IMR-90 (cell line): ENCODE measurements around the gene PIP5K1C. TPM values are rescaled to one million over a fixed set of nuclear protein-coding genes. Genes with fewer than 3 reads are reported as not detected.

Experiments used
- ATAC-seq: fragments of 200-7000 bp; cut with Tn5 transposase; 2 replicates; pipeline ENCODE4 v1.9.1; 2020; ENCODE audit warnings: low read depth, mild to moderate bottlenecking, moderate library complexity
- BruUV-seq: library from RNA; stranded (reverse); fragments of 400-500 nt; replicated peaks from 2 replicates; lab custom pipeline; 2021; lab: Mats Ljungman, UMichigan
- CTCF ChIA-PET: fragments of 300-600 bp; formaldehyde crosslinking; extraction: SDS; loops from one replicate; lab custom pipeline; 2021; ENCODE audit warnings: antibody characterized with exemption; lab: Yijun Ruan, JAX
- POLR2A ChIA-PET: fragments of 300-600 bp; sonication (Branson Sonifier 250); formaldehyde crosslinking; loops from one replicate; lab custom pipeline; 2022; ENCODE audit warnings: antibody characterized with exemption; ENCODE audit not compliant: unreplicated experiment; lab: Charles Lee
- DNase-seq: peaks from one replicate; pipeline ENCODE4 v3.0.0; 2013
- H2AFZ ChIP-seq: replicated peaks from 2 replicates; pipeline ENCODE3; 2013; ENCODE audit warnings: low read length, mild to moderate bottlenecking; ENCODE audit not compliant: poor library complexity
- H2AK5ac ChIP-seq: 2 replicates; pipeline ENCODE4 v1.6.1; 2013; ENCODE audit warnings: low read depth, low read length, inconsistent platforms
- H2AK9ac ChIP-seq: replicated peaks from 2 replicates; pipeline ENCODE3; 2013; ENCODE audit warnings: mild to moderate bottlenecking, low read depth, low read length, moderate library complexity; ENCODE audit not compliant: poor library complexity
- H2BK120ac ChIP-seq: 2 replicates; pipeline ENCODE4 v1.6.1; 2013; ENCODE audit warnings: low read depth, low read length, inconsistent platforms
- H2BK15ac ChIP-seq: 3 replicates; pipeline ENCODE4 v1.6.1; 2013; ENCODE audit warnings: low read depth, low read length, inconsistent platforms
- H2BK20ac ChIP-seq: 2 replicates; pipeline ENCODE4 v1.6.1; 2013; ENCODE audit warnings: low read depth, mild to moderate bottlenecking, inconsistent platforms, low read length, moderate library complexity
- H2BK5ac ChIP-seq: 2 replicates; pipeline ENCODE4 v1.6.1; 2013; ENCODE audit warnings: mild to moderate bottlenecking, low read depth, low read length, inconsistent platforms; ENCODE audit not compliant: poor library complexity, severe bottlenecking
- H3K14ac ChIP-seq: replicated peaks from 2 replicates; pipeline ENCODE4 v1.6.1; 2013; ENCODE audit warnings: low read depth, low read length, inconsistent platforms
- H3K18ac ChIP-seq: 2 replicates; pipeline ENCODE4 v1.6.1; 2013; ENCODE audit warnings: low read depth, low read length, control low read depth
- H3K23ac ChIP-seq: 2 replicates; pipeline ENCODE4 v1.6.1; 2013; ENCODE audit warnings: low read depth, low read length, inconsistent platforms
- H3K27ac ChIP-seq: 2 replicates; pipeline ENCODE4 v1.5.1; 2013; ENCODE audit warnings: mild to moderate bottlenecking, control low read depth, low read length; ENCODE audit not compliant: insufficient read depth
- H3K27me3 ChIP-seq: 2 replicates; pipeline ENCODE4 v1.6.1; 2013; ENCODE audit warnings: low read length; ENCODE audit not compliant: control insufficient read depth, insufficient read depth
- H3K36me3 ChIP-seq: 2 replicates; pipeline ENCODE4 v1.6.1; 2013; ENCODE audit warnings: low read length, mixed read lengths; ENCODE audit not compliant: control insufficient read depth, insufficient read depth
- H3K4ac ChIP-seq: 2 replicates; pipeline ENCODE4 v1.6.1; 2013; ENCODE audit warnings: low read depth, low read length, inconsistent platforms
- H3K4me1 ChIP-seq: 2 replicates; pipeline ENCODE4 v1.6.1; 2013; ENCODE audit warnings: low read length, mixed read lengths; ENCODE audit not compliant: control insufficient read depth, insufficient read depth
- H3K4me2 ChIP-seq: 2 replicates; pipeline ENCODE4 v1.6.1; 2013; ENCODE audit warnings: low read depth, mild to moderate bottlenecking, control low read depth, low read length, moderate library complexity
- H3K4me3 ChIP-seq: 2 replicates; pipeline ENCODE4 v1.5.1; 2013; ENCODE audit warnings: low read depth, mild to moderate bottlenecking, control low read depth, low read length, moderate library complexity; ENCODE audit not compliant: insufficient read depth
- H3K56ac ChIP-seq: 2 replicates; pipeline ENCODE4 v1.6.1; 2013; ENCODE audit warnings: low read length, inconsistent platforms; ENCODE audit not compliant: insufficient read depth; ENCODE audit errors: extremely low read depth
- H3K79me1 ChIP-seq, 2 experiments: 2 replicates each; pipeline ENCODE4 v1.6.1; 2013; ENCODE audit warnings: low read length in 2 of 2, inconsistent platforms in 1 of 2, low read depth in 1 of 2
- H3K9ac ChIP-seq: 2 replicates; pipeline ENCODE4 v1.6.1; 2013; ENCODE audit warnings: low read depth, low read length, control low read depth
- H3K9me1 ChIP-seq: 2 replicates; pipeline ENCODE4 v1.6.1; 2013; ENCODE audit warnings: low read length, inconsistent platforms; ENCODE audit not compliant: insufficient read depth
- H3K9me3 ChIP-seq: 2 replicates; pipeline ENCODE4 v1.6.1; 2013; ENCODE audit warnings: low read length; ENCODE audit not compliant: control insufficient read depth, insufficient read depth
- H4K20me1 ChIP-seq: 2 replicates; pipeline ENCODE4 v1.6.1; 2013; ENCODE audit warnings: low read length, inconsistent platforms; ENCODE audit not compliant: insufficient read depth
- H4K5ac ChIP-seq: 2 replicates; pipeline ENCODE4 v1.6.1; 2013; ENCODE audit warnings: mild to moderate bottlenecking, low read depth, low read length, control low read depth
- H4K8ac ChIP-seq, 2 experiments: 2 replicates each; pipeline ENCODE4 v1.6.1; 2013; ENCODE audit warnings: low read depth in 2 of 2, low read length in 2 of 2, control low read depth in 1 of 2, inconsistent platforms in 1 of 2
- H4K91ac ChIP-seq: 2 replicates; pipeline ENCODE4 v1.6.1; 2013; ENCODE audit warnings: low read depth, low read length, inconsistent platforms; ENCODE audit not compliant: insufficient read depth
- CHD1 ChIP-seq: IDR thresholded peaks from 2 replicates; pipeline ENCODE4 v1.6.1; 2012; ENCODE audit warnings: low read depth, low read length, improper control_type of control experiment
- FOS ChIP-seq: fragments of 150-350 bp; IDR thresholded peaks from 2 replicates; pipeline ENCODE4 v1.6.1; 2016; ENCODE audit warnings: low read depth, low read length
- WGBS, 2 experiments: methylation state at CpG; one replicate each; pipeline versions ENCODE4 v1.1.5 to v1.1.7; 2013; ENCODE audit warnings: missing lambda C conversion rate in 2 of 2; ENCODE audit not compliant: insufficient read length in 1 of 2; ENCODE audit errors: extremely low coverage in 2 of 2; 5-methylcytosine and 5-hydroxymethylcytosine counted together
- dilution Hi-C: fragments of 300-500 bp; cut with HindIII; formaldehyde crosslinking; loops from one replicate; pipeline ENCODE4 v1.14.3; 2018; ENCODE audit warnings: low sequenced_read_pairs; ENCODE audit not compliant: unreplicated experiment
- in situ Hi-C: fragments of 300-500 bp; cut with MboI; formaldehyde crosslinking; loops from 3 replicates; pipeline ENCODE4 v1.14.3; 2019; ENCODE audit warnings: low sequenced_read_pairs, inconsistent platforms, mixed read lengths
- intact Hi-C: fragments of 100-400 bp; cut with micrococcal nuclease; formaldehyde crosslinking; loops from 2 replicates; pipeline ENCODE4 v1.10.0; 2022
- polyA plus RNA-seq, 3 experiments: library from polyadenylated mRNA; depleted of rRNA; stranded (reverse); fragments of >200 nt; gene quantifications; 2 replicates each; pipeline ENCODE4 v1.2.3, GENCODE V29; 2012; ENCODE audit warnings: low replicate concordance in 1 of 3
- total RNA-seq: library from RNA; depleted of rRNA; stranded (reverse); fragments of >200 nt; gene quantifications from 2 replicates; pipeline ENCODE4 v1.2.3, GENCODE V29; 2012

PIP5K1C gene
- total and polyA plus RNA-seq, 2 of the 4 experiments (the other 2 are of a cell fraction), result 13.6 to 23.3 TPM

- BruUV-seq, result no TSS peak
- Histone ChIP-seq H2BK120ac (no peak overlapping the region), H3K4me2 (no peak overlapping the region), H3K23ac (no peak overlapping the region), H3K27me3 (no peaks in the 10 kb centered on the region), H2AFZ (no peak overlapping the region), H3K9ac (no peak overlapping the region), H3K9me3 (no peaks in the 10 kb centered on the region), H3K14ac (no peak overlapping the region), H3K79me1 (no peaks in the 10 kb centered on the region; a peak in 1 of 4 replicates), H2BK5ac (no peak overlapping the region), H2BK15ac (no peak overlapping the region), H3K4me1 (no peaks in the 10 kb centered on the region), H2AK9ac (no peak overlapping the region), H3K4me3 (no peak overlapping the region), H3K56ac (no peak overlapping the region), H4K91ac (no peak overlapping the region), H4K5ac (no peak overlapping the region), H3K27ac (no peak overlapping the region), H3K9me1 (no peaks in the 10 kb centered on the region), H4K8ac (no peak overlapping the region), H3K36me3 (peaks cover 36% of the 10 kb centered on the region), H3K18ac (no peak overlapping the region), H3K4ac (no peak overlapping the region), H2AK5ac (no peak overlapping the region), H4K20me1 (no peaks in the 10 kb centered on the region; the same call in 1 of the 2 replicates), H2BK20ac (no peak overlapping the region)
- intact Hi-C loops, result no loop called here
- TF ChIP-seq CHD1, result no peak
- TF ChIP-seq FOS, result no peak
- 94% methylated on average over 12 of the region's 20 CpGs; no CpG with 5 or more reads in 1 of the 2 experiments for WGBS, 2 experiments
- dilution Hi-C loops, result no loop called here
- in situ Hi-C loops, result no loop called here
- ATAC-seq (no peak), DNase-seq (no peak)
- ChIA-PET CTCF (no interaction called here), POLR2A (no interaction called here)
These were observed 63.3 kb downstream of the PIP5K1C start for GRCh38 chr19:3636962-3637361.
